ENCODE results near the gene NIPAL1. TPM values are rescaled to one million over a fixed set of nuclear protein-coding genes. Genes with fewer than 3 reads are reported as not detected.

Gene NIPAL1
- total RNA-seq, 1 experiment from 2014 or later = 7.3 TPM

DNA sequence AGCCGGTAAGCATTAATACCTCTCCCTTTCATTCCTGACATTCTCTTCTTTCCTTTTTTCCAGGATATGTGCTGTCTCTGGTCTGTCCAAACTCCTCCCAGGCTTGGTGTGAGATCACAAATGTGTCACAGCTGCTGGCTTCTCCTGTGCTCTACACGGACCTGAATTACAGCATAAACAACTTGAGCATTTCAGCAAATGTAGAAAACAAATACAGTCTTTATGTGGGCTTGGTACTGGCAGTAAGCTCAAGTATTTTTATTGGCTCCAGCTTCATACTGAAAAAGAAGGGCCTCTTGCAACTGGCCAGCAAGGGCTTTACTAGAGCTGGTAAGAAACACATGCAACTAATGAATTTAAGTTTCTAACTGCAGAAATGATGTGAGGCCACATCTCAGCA, 8.4 kb downstream of the NIPAL1 start:
- Histone ChIP-seq H3K27me3 (ENCODE audit: low read length) (no peaks in the 10 kb centered on the region), H4K20me1 (ENCODE audit: low read length) (no peaks in the 10 kb centered on the region), H3K36me3 (ENCODE audit: low read depth, low read length) (peaks cover 26% of the 10 kb centered on the region), H3K4me2 (ENCODE audit: low read length) (no peak overlapping the region), H3K4me1 (ENCODE audit: insufficient read depth, low read length) (no peaks in the 10 kb centered on the region), H3K79me2 (ENCODE audit: low read length) (peaks cover 7% of the 10 kb centered on the region), H3K4me3 (ENCODE audit: low read length) (no peak overlapping the region), H3K9me3 (ENCODE audit: low read length) (no peaks in the 10 kb centered on the region), H3F3A (ENCODE audit: low read length, unreplicated experiment) (no peaks in the 10 kb centered on the region), H3K9me2 (replicated peaks; ENCODE audit: low read length) (no peaks in the 10 kb centered on the region), H3K27ac (ENCODE audit: low read length) (no peak overlapping the region), H3K9ac (ENCODE audit: low read length) (no peak overlapping the region), H2AFZ (ENCODE audit: low read length) (no peak overlapping the region)
- ATAC-seq (no peak; the same call in 1 of the 2 replicates), DNase-seq (no peak)
- BruUV-seq (replicated peaks) = no TSS peak
- TF ChIP-seq EZH2phosphoT487 (IDR thresholded peaks at IDR 0.05; ENCODE audit: borderline replicate concordance, low read length) (no peak), EZH2 (IDR thresholded peaks at IDR 0.05; ENCODE audit: low read length, unreplicated experiment) (no peak)
- TF ChIP-seq, protein P1, sequence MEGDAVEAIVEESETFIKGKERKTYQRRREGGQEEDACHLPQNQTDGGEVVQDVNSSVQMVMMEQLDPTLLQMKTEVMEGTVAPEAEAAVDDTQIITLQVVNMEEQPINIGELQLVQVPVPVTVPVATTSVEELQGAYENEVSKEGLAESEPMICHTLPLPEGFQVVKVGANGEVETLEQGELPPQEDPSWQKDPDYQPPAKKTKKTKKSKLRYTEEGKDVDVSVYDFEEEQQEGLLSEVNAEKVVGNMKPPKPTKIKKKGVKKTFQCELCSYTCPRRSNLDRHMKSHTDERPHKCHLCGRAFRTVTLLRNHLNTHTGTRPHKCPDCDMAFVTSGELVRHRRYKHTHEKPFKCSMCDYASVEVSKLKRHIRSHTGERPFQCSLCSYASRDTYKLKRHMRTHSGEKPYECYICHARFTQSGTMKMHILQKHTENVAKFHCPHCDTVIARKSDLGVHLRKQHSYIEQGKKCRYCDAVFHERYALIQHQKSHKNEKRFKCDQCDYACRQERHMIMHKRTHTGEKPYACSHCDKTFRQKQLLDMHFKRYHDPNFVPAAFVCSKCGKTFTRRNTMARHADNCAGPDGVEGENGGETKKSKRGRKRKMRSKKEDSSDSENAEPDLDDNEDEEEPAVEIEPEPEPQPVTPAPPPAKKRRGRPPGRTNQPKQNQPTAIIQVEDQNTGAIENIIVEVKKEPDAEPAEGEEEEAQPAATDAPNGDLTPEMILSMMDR (conservative IDR thresholded peaks at IDR 0.05; ENCODE audit: low read depth, low read length) = no peak
- POLR2A ChIA-PET (ENCODE audit: unreplicated experiment) = no interaction called here
- intact Hi-C loops (cut with micrococcal nuclease) = no loop called here
- CTCF ChIA-PET = no interaction called here

GRCh38 chr4:48027653-48028052, 11.1 kb downstream of the NIPAL1 start:
- peaks cover 26% of the 10 kb centered on the region for H3K36me3 ChIP-seq (ENCODE audit: low read depth, low read length)
- POLR2A ChIA-PET (ENCODE audit: unreplicated experiment) = no interaction called here
- no peak for DNase-seq
- TF ChIP-seq, protein P1 (conservative IDR thresholded peaks at IDR 0.05; ENCODE audit: low read depth, low read length) = no peak
- no peak for TF ChIP-seq EZH2 (IDR thresholded peaks at IDR 0.05; ENCODE audit: low read length, unreplicated experiment)
- no peak for TF ChIP-seq EZH2phosphoT487 (IDR thresholded peaks at IDR 0.05; ENCODE audit: borderline replicate concordance, low read length)
- H3K4me2 ChIP-seq (ENCODE audit: low read length) = no peak overlapping the region
- CTCF ChIA-PET = no interaction called here
- H3K9me2 ChIP-seq (replicated peaks; ENCODE audit: low read length) = no peaks in the 10 kb centered on the region
- H2AFZ ChIP-seq (ENCODE audit: low read length) = no peak overlapping the region
- no peaks in the 10 kb centered on the region for H4K20me1 ChIP-seq (ENCODE audit: low read length)
- no peaks in the 10 kb centered on the region for H3K9me3 ChIP-seq (ENCODE audit: low read length)
- ATAC-seq = no peak
- H3K4me3 ChIP-seq (ENCODE audit: low read length) = no peak overlapping the region
- no TSS peak for BruUV-seq (replicated peaks)
- H3K27ac ChIP-seq (ENCODE audit: low read length) = no peak overlapping the region
- no peaks in the 10 kb centered on the region for H3F3A ChIP-seq (ENCODE audit: low read length, unreplicated experiment)
- no peaks in the 10 kb centered on the region for H3K79me2 ChIP-seq (ENCODE audit: low read length)
- H3K4me1 ChIP-seq (ENCODE audit: insufficient read depth, low read length) = peaks cover 6% of the 10 kb centered on the region
- intact Hi-C loops (cut with micrococcal nuclease) = no loop called here
- no peak overlapping the region for H3K9ac ChIP-seq (ENCODE audit: low read length)
- no peaks in the 10 kb centered on the region for H3K27me3 ChIP-seq (ENCODE audit: low read length)

DNA sequence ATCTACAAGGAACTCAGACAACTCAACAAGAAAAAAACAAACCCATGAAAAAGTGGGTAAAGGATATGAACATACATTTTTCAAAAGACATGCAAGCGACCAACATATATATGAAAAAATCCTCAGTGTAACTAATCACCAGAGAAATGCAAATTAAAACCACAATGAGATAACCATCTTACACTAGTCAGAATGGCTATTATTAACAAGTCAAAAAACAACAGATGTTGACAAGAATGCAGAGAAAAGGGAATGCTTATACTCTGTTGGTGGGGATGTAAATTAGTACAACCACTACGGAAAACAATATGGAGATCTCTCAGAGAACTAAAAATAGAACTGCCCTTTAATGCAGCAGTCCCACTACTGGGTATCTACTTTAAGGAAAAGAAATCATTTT, 12.1 kb downstream of the NIPAL1 start:
- intact Hi-C loops (cut with micrococcal nuclease) = no loop called here
- peaks cover 26% of the 10 kb centered on the region for H3K36me3 ChIP-seq (ENCODE audit: low read depth, low read length)

More for the DNA sequence above, 12.1 kb downstream of the NIPAL1 start:
- no peaks in the 10 kb centered on the region for H3K27me3 ChIP-seq (ENCODE audit: low read length)
- ChIA-PET CTCF (no interaction called here), POLR2A (ENCODE audit: unreplicated experiment) (no interaction called here)
- TF ChIP-seq EZH2phosphoT487 (IDR thresholded peaks at IDR 0.05; ENCODE audit: borderline replicate concordance, low read length) = no peak
- TF ChIP-seq, protein P1 (conservative IDR thresholded peaks at IDR 0.05; ENCODE audit: low read depth, low read length) = no peak
- TF ChIP-seq EZH2 (IDR thresholded peaks at IDR 0.05; ENCODE audit: low read length, unreplicated experiment) = no peak
- ATAC-seq (no peak), DNase-seq (no peak)
- no peaks in the 10 kb centered on the region for H4K20me1 ChIP-seq (ENCODE audit: low read length)
- H3K9ac ChIP-seq (ENCODE audit: low read length) = no peak overlapping the region
- H3K9me3 ChIP-seq (ENCODE audit: low read length) = no peaks in the 10 kb centered on the region
- no peak overlapping the region for H3K4me2 ChIP-seq (ENCODE audit: low read length)
- no TSS peak for BruUV-seq (replicated peaks)
- peaks cover 11% of the 10 kb centered on the region for H3K4me1 ChIP-seq (ENCODE audit: insufficient read depth, low read length)
- H3K27ac ChIP-seq (ENCODE audit: low read length) = no peak overlapping the region
- H3K9me2 ChIP-seq (replicated peaks; ENCODE audit: low read length) = no peaks in the 10 kb centered on the region
- no peaks in the 10 kb centered on the region for H3F3A ChIP-seq (ENCODE audit: low read length, unreplicated experiment)
- no peak overlapping the region for H3K4me3 ChIP-seq (ENCODE audit: low read length)
- H3K79me2 ChIP-seq (ENCODE audit: low read length) = no peaks in the 10 kb centered on the region
- H2AFZ ChIP-seq (ENCODE audit: low read length) = no peak overlapping the region

Measured in PC-3 (cell line).